Brain microvascular endothelial cell (primary cell): ENCODE results near the gene EDIL3.

Experiments
- DNase-seq: peaks from one replicate; pipeline ENCODE4 v3.0.0-alpha.2; 2020
- H3K27ac ChIP-seq: fragments of 250-450 bp; sonication (Bioruptor Pico); 2 replicates; pipeline ENCODE4 v1.5.1; 2020; ENCODE audit warnings: mild to moderate bottlenecking, moderate library complexity
- H3K27me3 ChIP-seq: fragments of 250-450 bp; sonication (Bioruptor Pico); replicated peaks from 2 replicates; pipeline ENCODE4 v1.5.1; 2020; ENCODE audit warnings: mild to moderate bottlenecking
- H3K36me3 ChIP-seq: fragments of 250-450 bp; sonication (Bioruptor Pico); replicated peaks from 2 replicates; pipeline ENCODE4 v1.5.1; 2020; ENCODE audit warnings: mild to moderate bottlenecking
- H3K4me3 ChIP-seq: 2 replicates; pipeline ENCODE4 v1.5.1; 2011; ENCODE audit warnings: low read depth, mild to moderate bottlenecking, control low read depth, low read length, moderate library complexity
- CTCF ChIP-seq: IDR thresholded peaks from 2 replicates; pipeline ENCODE4 v1.5.1; 2011; ENCODE audit warnings: low read depth, mild to moderate bottlenecking, moderate library complexity, low read length, control low read depth, inconsistent platforms; ENCODE audit errors: missing control alignments
- in situ Hi-C: cut with HindIII; loops from 2 replicates; pipeline ENCODE4 v1.10.0; 2017; ENCODE audit warnings: low sequenced_read_pairs, low pct_ligation_motif_present

The EDIL3 gene

GRCh38 chr5:83993803-83994202 lies 390.9 kb downstream of the EDIL3 start:
- Histone ChIP-seq H3K27ac (no peak overlapping the region), H3K4me3 (no peak overlapping the region), H3K27me3 (no peaks in the 10 kb centered on the region), H3K36me3 (no peaks in the 10 kb centered on the region)
- no peak for DNase-seq
- in situ Hi-C loops: no loop called here
- TF ChIP-seq CTCF: no peak

DNA sequence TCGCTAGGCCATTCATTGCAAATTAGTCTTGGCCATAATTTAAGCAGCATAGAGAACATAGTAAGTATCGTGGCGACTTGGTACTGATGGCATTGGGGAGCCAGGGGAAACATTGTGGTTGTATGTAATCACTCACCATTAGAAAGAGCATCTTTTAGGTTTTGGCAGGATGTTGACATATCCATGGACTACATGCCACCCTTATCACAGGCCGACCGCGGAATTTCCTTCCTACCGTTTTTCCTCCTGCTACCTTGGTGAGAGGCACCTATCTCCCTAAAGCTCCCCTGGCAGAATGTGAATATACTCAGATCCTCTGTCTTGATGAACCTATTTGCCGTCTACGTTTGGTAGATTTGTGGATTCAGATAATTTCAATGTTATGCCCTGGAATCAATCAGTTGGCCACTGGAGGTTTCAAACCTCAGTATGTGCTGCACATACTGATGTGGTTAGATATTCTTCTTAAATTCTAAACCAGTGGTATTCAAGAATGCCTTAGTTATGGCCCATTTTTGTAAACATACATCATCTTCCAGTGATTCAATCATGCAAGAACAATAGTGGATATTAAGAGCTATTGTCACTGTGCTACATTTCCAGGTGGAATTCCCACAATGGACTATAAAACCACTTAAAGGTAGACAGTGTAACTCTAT lies 393.0 kb downstream of the EDIL3 start:
- Histone ChIP-seq H3K27ac (no peak overlapping the region), H3K4me3 (no peak overlapping the region), H3K36me3 (no peaks in the 10 kb centered on the region), H3K27me3 (no peaks in the 10 kb centered on the region)
- DNase-seq: peak; percentile 43
- in situ Hi-C loops: no loop called here
- TF ChIP-seq CTCF: no peak

DNA sequence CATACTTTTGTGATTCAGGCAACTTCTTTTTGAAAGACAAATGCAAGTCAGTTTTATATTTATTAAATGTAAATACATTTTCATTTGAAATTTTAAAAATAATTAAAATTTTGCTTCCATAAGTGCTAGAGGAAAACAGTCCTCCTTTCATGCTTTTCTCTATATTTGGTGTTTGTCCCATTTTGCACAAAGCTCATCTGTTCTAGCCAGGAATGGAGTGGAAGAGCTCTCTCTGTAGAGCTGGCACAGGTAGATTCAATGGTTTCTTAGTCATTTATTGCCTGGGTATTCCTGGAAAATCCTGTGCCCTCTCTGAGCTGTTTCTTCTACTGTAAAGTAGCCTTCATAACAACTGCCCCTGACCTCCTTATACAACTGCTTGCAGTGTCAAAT lies 396.4 kb downstream of the EDIL3 start:
- no peak for TF ChIP-seq CTCF
- in situ Hi-C loops: no loop called here
- DNase-seq: no peak
- Histone ChIP-seq H3K27me3 (no peaks in the 10 kb centered on the region), H3K4me3 (no peak overlapping the region), H3K27ac (no peak overlapping the region), H3K36me3 (no peaks in the 10 kb centered on the region)

GRCh38 chr5:83987513-83988292 lies 397.0 kb downstream of the EDIL3 start:
- TF ChIP-seq CTCF: no peak
- in situ Hi-C loops: no loop called here
- Histone ChIP-seq H3K36me3 (no peaks in the 10 kb centered on the region), H3K27ac (no peak overlapping the region), H3K4me3 (no peak overlapping the region), H3K27me3 (no peaks in the 10 kb centered on the region)
- no peak for DNase-seq

- DNase-seq: no peak
- H3K36me3 ChIP-seq: no peaks in the 10 kb centered on the region
- TF ChIP-seq CTCF: no peak
- no peaks in the 10 kb centered on the region for H3K27me3 ChIP-seq
- in situ Hi-C loops: no loop called here
- no peak overlapping the region for H3K27ac ChIP-seq
- no peak overlapping the region for H3K4me3 ChIP-seq
Observed at GRCh38 chr5:83983852-83984251, 400.8 kb downstream of the EDIL3 start.
